Measurements from ENCODE around the gene TARBP1. TPM values are rescaled to one million over a fixed set of nuclear protein-coding genes. Genes with fewer than 3 reads are reported as not detected.

The TARBP1 gene
- polyA plus RNA-seq, 1 donor from 2014 or later, result 267 TPM

GRCh38 chr1:234490793-234491479, 12.0 kb upstream of the TARBP1 start:
- no peaks in the 10 kb centered on the region for H3F3A ChIP-seq (ENCODE audit: insufficient read depth, low read length, poor library complexity, severe bottlenecking)
- no peak overlapping the region for H3K4me3 ChIP-seq (ENCODE audit: low read length)
- no peak overlapping the region for H3K9ac ChIP-seq (ENCODE audit: low read length)
- no peak for TF ChIP-seq RAD21 (conservative IDR thresholded peaks at IDR 0.05)
- TF ChIP-seq, protein P1, sequence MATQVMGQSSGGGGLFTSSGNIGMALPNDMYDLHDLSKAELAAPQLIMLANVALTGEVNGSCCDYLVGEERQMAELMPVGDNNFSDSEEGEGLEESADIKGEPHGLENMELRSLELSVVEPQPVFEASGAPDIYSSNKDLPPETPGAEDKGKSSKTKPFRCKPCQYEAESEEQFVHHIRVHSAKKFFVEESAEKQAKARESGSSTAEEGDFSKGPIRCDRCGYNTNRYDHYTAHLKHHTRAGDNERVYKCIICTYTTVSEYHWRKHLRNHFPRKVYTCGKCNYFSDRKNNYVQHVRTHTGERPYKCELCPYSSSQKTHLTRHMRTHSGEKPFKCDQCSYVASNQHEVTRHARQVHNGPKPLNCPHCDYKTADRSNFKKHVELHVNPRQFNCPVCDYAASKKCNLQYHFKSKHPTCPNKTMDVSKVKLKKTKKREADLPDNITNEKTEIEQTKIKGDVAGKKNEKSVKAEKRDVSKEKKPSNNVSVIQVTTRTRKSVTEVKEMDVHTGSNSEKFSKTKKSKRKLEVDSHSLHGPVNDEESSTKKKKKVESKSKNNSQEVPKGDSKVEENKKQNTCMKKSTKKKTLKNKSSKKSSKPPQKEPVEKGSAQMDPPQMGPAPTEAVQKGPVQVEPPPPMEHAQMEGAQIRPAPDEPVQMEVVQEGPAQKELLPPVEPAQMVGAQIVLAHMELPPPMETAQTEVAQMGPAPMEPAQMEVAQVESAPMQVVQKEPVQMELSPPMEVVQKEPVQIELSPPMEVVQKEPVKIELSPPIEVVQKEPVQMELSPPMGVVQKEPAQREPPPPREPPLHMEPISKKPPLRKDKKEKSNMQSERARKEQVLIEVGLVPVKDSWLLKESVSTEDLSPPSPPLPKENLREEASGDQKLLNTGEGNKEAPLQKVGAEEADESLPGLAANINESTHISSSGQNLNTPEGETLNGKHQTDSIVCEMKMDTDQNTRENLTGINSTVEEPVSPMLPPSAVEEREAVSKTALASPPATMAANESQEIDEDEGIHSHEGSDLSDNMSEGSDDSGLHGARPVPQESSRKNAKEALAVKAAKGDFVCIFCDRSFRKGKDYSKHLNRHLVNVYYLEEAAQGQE (IDR thresholded peaks at IDR 0.05; ENCODE audit: borderline replicate concordance), result no peak
- TF ChIP-seq EZH2 (IDR thresholded peaks at IDR 0.05; ENCODE audit: borderline replicate concordance, insufficient read depth, low read length, poor library complexity, severe bottlenecking), result no peak
- no peak for TF ChIP-seq TAF1 (IDR thresholded peaks at IDR 0.05; ENCODE audit: low read depth)
- TF ChIP-seq POLR2AphosphoS5 (IDR thresholded peaks at IDR 0.05), result no peak
- TF ChIP-seq MXI1 (conservative IDR thresholded peaks at IDR 0.05; ENCODE audit: poor library complexity, severe bottlenecking), result no peak
- TF ChIP-seq EP300 (conservative IDR thresholded peaks at IDR 0.05; ENCODE audit: poor library complexity, severe bottlenecking), result no peak
- no peak for TF ChIP-seq SMC3 (conservative IDR thresholded peaks at IDR 0.05; ENCODE audit: poor library complexity)
- no peak for TF ChIP-seq CTCF (IDR thresholded peaks at IDR 0.05; ENCODE audit: poor library complexity, severe bottlenecking)
- no peak overlapping the region for H2AFZ ChIP-seq (ENCODE audit: low read depth, low read length)
- H3K9me3 ChIP-seq (ENCODE audit: low read length), result no peaks in the 10 kb centered on the region
- no peaks in the 10 kb centered on the region for H3K27me3 ChIP-seq (ENCODE audit: insufficient read depth, low read depth, low read length)
- no peaks in the 10 kb centered on the region for H3K36me3 ChIP-seq (ENCODE audit: insufficient read depth, low read length)
- H3K4me2 ChIP-seq (ENCODE audit: low read length), result no peak overlapping the region
- H3K9me2 ChIP-seq (ENCODE audit: insufficient read depth, low read length), result no peaks in the 10 kb centered on the region
- no peak overlapping the region for H3K27ac ChIP-seq (ENCODE audit: low read length)
- no peaks in the 10 kb centered on the region for H3K79me2 ChIP-seq (replicated peaks; ENCODE audit: insufficient read depth, low read length)
- H4K20me1 ChIP-seq (ENCODE audit: insufficient read depth), result no peaks in the 10 kb centered on the region

DNA sequence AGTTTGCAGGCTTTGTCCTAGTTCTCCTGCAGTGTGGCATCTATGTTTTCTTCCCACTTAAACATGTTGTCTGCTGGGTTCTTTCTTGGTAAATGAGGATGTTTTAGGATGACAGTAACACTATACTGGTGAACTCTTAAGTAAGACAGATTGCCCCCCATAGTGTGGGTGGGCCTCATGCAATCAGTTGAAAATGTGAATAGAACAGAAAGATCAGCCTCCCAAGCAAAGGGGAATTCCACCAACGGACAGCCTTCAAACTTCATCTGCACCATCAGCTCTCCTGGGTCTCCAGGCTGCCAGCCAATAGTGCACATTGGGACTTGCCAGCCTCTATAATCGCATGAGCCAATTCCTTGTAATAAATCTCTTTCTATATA, 10.7 kb upstream of the TARBP1 start:
- Histone ChIP-seq H3K4me3 (ENCODE audit: low read length) (peak overlapping the region; percentile 37), H3K27me3 (ENCODE audit: insufficient read depth, low read depth, low read length) (no peaks in the 10 kb centered on the region), H3K9me3 (ENCODE audit: low read length) (no peaks in the 10 kb centered on the region), H3K27ac (ENCODE audit: low read length) (peak overlapping the region; percentile 82), H3K79me2 (replicated peaks; ENCODE audit: insufficient read depth, low read length) (no peaks in the 10 kb centered on the region), H4K20me1 (ENCODE audit: insufficient read depth) (no peaks in the 10 kb centered on the region), H3K4me2 (ENCODE audit: low read length) (peak overlapping the region; percentile 44), H3K9ac (ENCODE audit: low read length) (peak overlapping the region; percentile 57), H2AFZ (ENCODE audit: low read depth, low read length) (no peak overlapping the region), H3F3A (ENCODE audit: insufficient read depth, low read length, poor library complexity, severe bottlenecking) (no peaks in the 10 kb centered on the region), H3K36me3 (ENCODE audit: insufficient read depth, low read length) (no peaks in the 10 kb centered on the region), H3K9me2 (ENCODE audit: insufficient read depth, low read length) (no peaks in the 10 kb centered on the region)
- TF ChIP-seq SMC3 (conservative IDR thresholded peaks at IDR 0.05; ENCODE audit: poor library complexity) (no peak), EP300 (conservative IDR thresholded peaks at IDR 0.05; ENCODE audit: poor library complexity, severe bottlenecking) (no peak), RAD21 (conservative IDR thresholded peaks at IDR 0.05) (no peak), MXI1 (conservative IDR thresholded peaks at IDR 0.05; ENCODE audit: poor library complexity, severe bottlenecking) (no peak)
